GM23338 (cell line): ENCODE results near the gene SPATC1L. TPM values are rescaled to one million over a fixed set of nuclear protein-coding genes. Genes with fewer than 3 reads are reported as not detected.

Experiments used
- ATAC-seq: fragments of 200-7000 bp; cut with Tn5 transposase; 3 replicates; pipeline ENCODE4 v1.9.1; 2020
- DNase-seq: peaks from one replicate; pipeline ENCODE4 v3.0.0-alpha.2; 2015; ENCODE audit warnings: low spot score
- H2AFZ ChIP-seq: fragments of 200-600 bp; sonication (generic); 2 replicates; pipeline ENCODE4 v1.8.0; 2016; ENCODE audit warnings: antibody characterized with exemption, mild to moderate bottlenecking, moderate library complexity
- H3F3A ChIP-seq: fragments of 200-600 bp; sonication (generic); replicated peaks from 2 replicates; pipeline ENCODE4 v1.8.0; 2017; ENCODE audit warnings: antibody characterized with exemption, mixed run types, low read depth
- H3K27ac ChIP-seq: fragments of 200-600 bp; sonication (generic); 2 replicates; pipeline ENCODE4 v1.6.1; 2016; ENCODE audit warnings: low read depth
- H3K27me3 ChIP-seq: fragments of 200-600 bp; sonication (generic); 2 replicates; pipeline ENCODE4 v1.8.0; 2016; ENCODE audit warnings: mild to moderate bottlenecking, mixed run types, moderate library complexity; ENCODE audit not compliant: insufficient read depth
- H3K36me3 ChIP-seq: fragments of 200-600 bp; sonication (generic); 2 replicates; pipeline ENCODE4 v1.8.0; 2016; ENCODE audit warnings: mild to moderate bottlenecking; ENCODE audit not compliant: insufficient read depth
- H3K4me1 ChIP-seq: fragments of 200-600 bp; sonication (generic); 2 replicates; pipeline ENCODE4 v1.8.0; 2016; ENCODE audit warnings: mild to moderate bottlenecking, moderate library complexity; ENCODE audit not compliant: insufficient read depth
- H3K4me2 ChIP-seq: fragments of 200-600 bp; sonication (generic); 2 replicates; pipeline ENCODE4 v1.7.1; 2017; ENCODE audit warnings: mixed run types
- H3K4me3 ChIP-seq: fragments of 200-600 bp; sonication (generic); 2 replicates; pipeline ENCODE4 v1.6.1; 2016; ENCODE audit warnings: mixed run types
- H3K79me2 ChIP-seq: fragments of 200-600 bp; sonication (generic); replicated peaks from 2 replicates; pipeline ENCODE4 v1.8.0; 2017; ENCODE audit warnings: mild to moderate bottlenecking; ENCODE audit not compliant: insufficient read depth
- H3K9me2 ChIP-seq: fragments of 200-600 bp; sonication (generic); 2 replicates; pipeline ENCODE4 v1.8.0; 2017; ENCODE audit not compliant: insufficient read depth
- H4K20me1 ChIP-seq: fragments of 200-600 bp; sonication (generic); replicated peaks from 2 replicates; pipeline ENCODE4 v1.8.0; 2017; ENCODE audit warnings: mild to moderate bottlenecking; ENCODE audit not compliant: insufficient read depth
- H3K27ac Mint-ChIP-seq: 2 replicates; pipeline ENCODE4 v1.8.0; 2020; ENCODE audit warnings: inconsistent platforms, mild to moderate bottlenecking, moderate library complexity, mixed read lengths
- H3K27me3 Mint-ChIP-seq: 3 replicates; pipeline ENCODE4 v1.8.0; 2022; ENCODE audit warnings: low read depth, mild to moderate bottlenecking, moderate library complexity, mixed read lengths, inconsistent platforms; ENCODE audit not compliant: insufficient read depth, poor library complexity
- H3K36me3 Mint-ChIP-seq: 3 replicates; pipeline ENCODE4 v1.8.0; 2021; ENCODE audit warnings: low read depth, mild to moderate bottlenecking, inconsistent platforms, moderate library complexity, mixed read lengths
- H3K4me1 Mint-ChIP-seq: 3 replicates; pipeline ENCODE4 v1.8.0; 2020; ENCODE audit warnings: mild to moderate bottlenecking, inconsistent platforms, mixed read lengths
- H3K4me3 Mint-ChIP-seq: 3 replicates; pipeline ENCODE4 v1.8.0; 2021; ENCODE audit warnings: moderate library complexity, mild to moderate bottlenecking, inconsistent platforms, mixed read lengths
- H3K9me3 Mint-ChIP-seq: 3 replicates; pipeline ENCODE4 v1.8.0; 2020; ENCODE audit warnings: moderate library complexity, mild to moderate bottlenecking, inconsistent platforms, mixed read lengths
- CREB1 ChIP-seq: fragments of 250-450 bp; sonication (Bioruptor Pico); IDR thresholded peaks from 2 replicates; pipeline ENCODE4 v1.5.0; 2020; ENCODE audit warnings: low read depth, mild to moderate bottlenecking, moderate library complexity
- EZH2 ChIP-seq: fragments of 200-600 bp; sonication (generic); IDR thresholded peaks from one replicate; pipeline ENCODE4 v1.8.0; 2017; ENCODE audit warnings: antibody characterized with exemption, mild to moderate bottlenecking, low read depth; ENCODE audit not compliant: unreplicated experiment
- EZH2phosphoT487 ChIP-seq: fragments of 200-600 bp; sonication (generic); IDR thresholded peaks from one replicate; pipeline ENCODE4 v1.8.1; 2018; ENCODE audit warnings: antibody characterized with exemption; ENCODE audit not compliant: unreplicated experiment
- JUNB ChIP-seq: IDR thresholded peaks from one replicate; pipeline ENCODE4 v1.6.1; 2016; ENCODE audit warnings: antibody characterized with exemption; ENCODE audit not compliant: unreplicated experiment
- NANOG ChIP-seq: IDR thresholded peaks from 2 replicates; pipeline ENCODE4 v1.6.1; 2016; ENCODE audit warnings: antibody characterized with exemption, borderline replicate concordance
- POLR2AphosphoS5 ChIP-seq: IDR thresholded peaks from 2 replicates; pipeline ENCODE4 v1.6.1; 2016; ENCODE audit warnings: antibody characterized with exemption, low read depth
- STAT1 ChIP-seq: IDR thresholded peaks from one replicate; pipeline ENCODE4 v1.6.1; 2016; ENCODE audit warnings: antibody characterized with exemption; ENCODE audit not compliant: unreplicated experiment
- ZNF114 ChIP-seq: fragments of 250-450 bp; sonication (Bioruptor Pico); IDR thresholded peaks from 2 replicates; pipeline ENCODE4 v1.5.0; 2020; ENCODE audit warnings: mild to moderate bottlenecking, moderate library complexity
- ZNF331 ChIP-seq: fragments of 250-450 bp; sonication (Bioruptor Pico); IDR thresholded peaks from 2 replicates; pipeline ENCODE4 v1.5.0; 2020; ENCODE audit warnings: low read depth, mild to moderate bottlenecking, moderate library complexity
- polyA plus RNA-seq: library from polyadenylated mRNA; unstranded; fragments of >200 nt; fragmentation: Nextera tagmentation; extraction: Ambion mirVana; gene quantifications from 2 replicates; pipeline ENCODE4 v1.2.1, GENCODE V29; 2016
- total RNA-seq: library from RNA; depleted of rRNA; stranded (reverse); fragments of >200 nt; shearing (Covaris generic); gene quantifications from 2 replicates; pipeline ENCODE4 v1.2.3, GENCODE V29; 2014
- TF ChIP-seq, protein P1 (sequence below): IDR thresholded peaks from 2 replicates; pipeline ENCODE4 v1.6.1; 2016; ENCODE audit warnings: antibody characterized with exemption
- TF ChIP-seq, protein P2 (sequence below), 2 experiments: fragments of 200-600 bp in 1 of 2; sonication (generic) in 1 of 2; conservative IDR thresholded peaks; 2 replicates each; pipeline versions ENCODE4 v1.5.1 to v1.6.1; 2016 to 2017; ENCODE audit warnings: antibody characterized with exemption in 2 of 2, low read depth in 2 of 2, mild to moderate bottlenecking in 2 of 2, moderate library complexity in 1 of 2
- TF ChIP-seq, protein P3 (sequence below): IDR thresholded peaks from one replicate; pipeline ENCODE4 v1.6.1; 2018; ENCODE audit warnings: antibody characterized with exemption; ENCODE audit not compliant: unreplicated experiment

SPATC1L gene
- total and polyA plus RNA-seq, 2 experiments from 2014 or later: 37.6 to 70.2 TPM

DNA sequence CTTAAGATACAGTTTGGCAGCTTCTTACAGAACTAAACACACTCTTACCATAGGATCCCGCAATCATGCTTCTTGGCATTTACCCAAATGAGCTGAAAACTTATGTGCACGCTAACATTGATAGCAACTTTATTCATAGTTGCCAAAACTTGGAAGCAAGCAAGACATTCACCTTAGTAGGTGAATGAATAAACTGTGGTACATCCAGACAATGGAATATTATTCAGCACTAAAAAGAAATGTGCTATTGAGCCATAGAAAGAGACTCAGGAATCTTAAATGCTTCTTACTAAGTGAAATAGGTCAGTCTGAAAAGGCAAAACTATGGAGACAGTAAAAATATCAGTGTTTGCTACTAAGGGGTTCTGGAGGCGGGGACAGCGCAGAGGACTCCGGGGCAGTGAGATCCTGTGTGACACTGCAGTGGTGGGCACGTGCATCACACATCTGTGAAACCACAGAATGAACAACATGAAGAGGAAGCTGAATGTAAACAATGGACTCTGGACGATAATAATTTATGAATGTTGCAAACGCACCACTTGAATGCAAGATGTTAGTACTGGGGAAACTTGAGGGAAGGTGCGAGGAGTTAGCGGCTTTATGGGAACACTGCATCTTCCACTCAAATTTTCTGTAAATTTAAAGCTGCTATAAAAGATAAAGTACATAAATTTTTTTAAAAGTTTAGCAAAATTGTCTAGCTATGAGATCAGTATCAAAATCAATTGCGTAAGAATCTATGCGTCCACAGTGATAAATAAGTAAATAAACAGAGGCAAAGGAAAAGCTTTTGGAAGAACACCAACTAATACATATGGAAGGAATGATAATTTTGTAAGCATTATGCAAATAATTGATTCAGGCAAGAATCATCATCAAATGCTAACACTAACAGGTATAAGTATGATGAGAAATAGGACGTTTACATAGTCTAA lies 15.4 kb upstream of the SPATC1L start (continued):
- TF ChIP-seq ZNF331: no peak
- TF ChIP-seq STAT1: no peak
- TF ChIP-seq, protein P1, sequence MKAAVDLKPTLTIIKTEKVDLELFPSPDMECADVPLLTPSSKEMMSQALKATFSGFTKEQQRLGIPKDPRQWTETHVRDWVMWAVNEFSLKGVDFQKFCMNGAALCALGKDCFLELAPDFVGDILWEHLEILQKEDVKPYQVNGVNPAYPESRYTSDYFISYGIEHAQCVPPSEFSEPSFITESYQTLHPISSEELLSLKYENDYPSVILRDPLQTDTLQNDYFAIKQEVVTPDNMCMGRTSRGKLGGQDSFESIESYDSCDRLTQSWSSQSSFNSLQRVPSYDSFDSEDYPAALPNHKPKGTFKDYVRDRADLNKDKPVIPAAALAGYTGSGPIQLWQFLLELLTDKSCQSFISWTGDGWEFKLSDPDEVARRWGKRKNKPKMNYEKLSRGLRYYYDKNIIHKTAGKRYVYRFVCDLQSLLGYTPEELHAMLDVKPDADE: no peak
- no peak for TF ChIP-seq NANOG
- TF ChIP-seq EZH2phosphoT487: no peak
- no peak for TF ChIP-seq EZH2
- TF ChIP-seq POLR2AphosphoS5: no peak

GRCh38 chr21:46196733-46197132 lies 12.5 kb upstream of the SPATC1L start:
- peaks cover 75% of the 10 kb centered on the region for H3K36me3 Mint-ChIP-seq
- DNase-seq: no peak
- TF ChIP-seq, protein P2, sequence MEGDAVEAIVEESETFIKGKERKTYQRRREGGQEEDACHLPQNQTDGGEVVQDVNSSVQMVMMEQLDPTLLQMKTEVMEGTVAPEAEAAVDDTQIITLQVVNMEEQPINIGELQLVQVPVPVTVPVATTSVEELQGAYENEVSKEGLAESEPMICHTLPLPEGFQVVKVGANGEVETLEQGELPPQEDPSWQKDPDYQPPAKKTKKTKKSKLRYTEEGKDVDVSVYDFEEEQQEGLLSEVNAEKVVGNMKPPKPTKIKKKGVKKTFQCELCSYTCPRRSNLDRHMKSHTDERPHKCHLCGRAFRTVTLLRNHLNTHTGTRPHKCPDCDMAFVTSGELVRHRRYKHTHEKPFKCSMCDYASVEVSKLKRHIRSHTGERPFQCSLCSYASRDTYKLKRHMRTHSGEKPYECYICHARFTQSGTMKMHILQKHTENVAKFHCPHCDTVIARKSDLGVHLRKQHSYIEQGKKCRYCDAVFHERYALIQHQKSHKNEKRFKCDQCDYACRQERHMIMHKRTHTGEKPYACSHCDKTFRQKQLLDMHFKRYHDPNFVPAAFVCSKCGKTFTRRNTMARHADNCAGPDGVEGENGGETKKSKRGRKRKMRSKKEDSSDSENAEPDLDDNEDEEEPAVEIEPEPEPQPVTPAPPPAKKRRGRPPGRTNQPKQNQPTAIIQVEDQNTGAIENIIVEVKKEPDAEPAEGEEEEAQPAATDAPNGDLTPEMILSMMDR (conservative IDR thresholded peaks at IDR 0.05; ENCODE audit: low read depth in 2 of 2): no peak
- no peak for TF ChIP-seq STAT1
- TF ChIP-seq EZH2: no peak
- Histone ChIP-seq H3K4me2 (no peak overlapping the region), H3F3A (peaks cover 8% of the 10 kb centered on the region), H3K36me3 (peaks cover 25% of the 10 kb centered on the region), H3K4me3 (no peak overlapping the region), H4K20me1 (peaks cover 10% of the 10 kb centered on the region), H3K27ac (0 out of 2 replicates have a peak overlapping the region, but pooled peaks have one; percentile 59), H3K9me2 (no peaks in the 10 kb centered on the region), H3K27me3 (no peaks in the 10 kb centered on the region), H3K4me1 (no peaks in the 10 kb centered on the region), H3K79me2 (peaks cover 21% of the 10 kb centered on the region), H2AFZ (no peak overlapping the region)
- no peaks in the 10 kb centered on the region for H3K9me3 Mint-ChIP-seq
- H3K27ac Mint-ChIP-seq: peak overlapping the region; percentile 63; the same call in 1 of the 2 replicates
- no peaks in the 10 kb centered on the region for H3K4me1 Mint-ChIP-seq
- no peak for ATAC-seq
- no peak overlapping the region for H3K4me3 Mint-ChIP-seq
- H3K27me3 Mint-ChIP-seq: peaks cover 7% of the 10 kb centered on the region

- Histone ChIP-seq H3K4me3 (no peak overlapping the region), H3K27me3 (no peaks in the 10 kb centered on the region), H3K4me2 (no peak overlapping the region), H3K36me3 (peaks cover 24% of the 10 kb centered on the region), H4K20me1 (peaks cover 10% of the 10 kb centered on the region), H3F3A (peaks cover 8% of the 10 kb centered on the region), H3K9me2 (no peaks in the 10 kb centered on the region), H3K27ac (no peak overlapping the region), H2AFZ (no peak overlapping the region), H3K79me2 (peaks cover 21% of the 10 kb centered on the region), H3K4me1 (no peaks in the 10 kb centered on the region)
- H3K27me3 Mint-ChIP-seq: peaks cover 7% of the 10 kb centered on the region
- no peak for DNase-seq
- TF ChIP-seq ZNF114 (CRISPR knock-in tag): no peak
- TF ChIP-seq, protein P3, sequence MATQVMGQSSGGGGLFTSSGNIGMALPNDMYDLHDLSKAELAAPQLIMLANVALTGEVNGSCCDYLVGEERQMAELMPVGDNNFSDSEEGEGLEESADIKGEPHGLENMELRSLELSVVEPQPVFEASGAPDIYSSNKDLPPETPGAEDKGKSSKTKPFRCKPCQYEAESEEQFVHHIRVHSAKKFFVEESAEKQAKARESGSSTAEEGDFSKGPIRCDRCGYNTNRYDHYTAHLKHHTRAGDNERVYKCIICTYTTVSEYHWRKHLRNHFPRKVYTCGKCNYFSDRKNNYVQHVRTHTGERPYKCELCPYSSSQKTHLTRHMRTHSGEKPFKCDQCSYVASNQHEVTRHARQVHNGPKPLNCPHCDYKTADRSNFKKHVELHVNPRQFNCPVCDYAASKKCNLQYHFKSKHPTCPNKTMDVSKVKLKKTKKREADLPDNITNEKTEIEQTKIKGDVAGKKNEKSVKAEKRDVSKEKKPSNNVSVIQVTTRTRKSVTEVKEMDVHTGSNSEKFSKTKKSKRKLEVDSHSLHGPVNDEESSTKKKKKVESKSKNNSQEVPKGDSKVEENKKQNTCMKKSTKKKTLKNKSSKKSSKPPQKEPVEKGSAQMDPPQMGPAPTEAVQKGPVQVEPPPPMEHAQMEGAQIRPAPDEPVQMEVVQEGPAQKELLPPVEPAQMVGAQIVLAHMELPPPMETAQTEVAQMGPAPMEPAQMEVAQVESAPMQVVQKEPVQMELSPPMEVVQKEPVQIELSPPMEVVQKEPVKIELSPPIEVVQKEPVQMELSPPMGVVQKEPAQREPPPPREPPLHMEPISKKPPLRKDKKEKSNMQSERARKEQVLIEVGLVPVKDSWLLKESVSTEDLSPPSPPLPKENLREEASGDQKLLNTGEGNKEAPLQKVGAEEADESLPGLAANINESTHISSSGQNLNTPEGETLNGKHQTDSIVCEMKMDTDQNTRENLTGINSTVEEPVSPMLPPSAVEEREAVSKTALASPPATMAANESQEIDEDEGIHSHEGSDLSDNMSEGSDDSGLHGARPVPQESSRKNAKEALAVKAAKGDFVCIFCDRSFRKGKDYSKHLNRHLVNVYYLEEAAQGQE: no peak
- TF ChIP-seq EZH2: no peak
- TF ChIP-seq JUNB: no peak
- TF ChIP-seq, protein P1: no peak
- no peak for TF ChIP-seq EZH2phosphoT487
- no peak for TF ChIP-seq CREB1 (CRISPR knock-in tag)
- no peak overlapping the region for H3K27ac Mint-ChIP-seq
- H3K9me3 Mint-ChIP-seq: no peaks in the 10 kb centered on the region
- no peak for ATAC-seq
- H3K4me1 Mint-ChIP-seq: no peaks in the 10 kb centered on the region
- H3K36me3 Mint-ChIP-seq: peaks cover 73% of the 10 kb centered on the region
- H3K4me3 Mint-ChIP-seq: no peak overlapping the region
Observed at GRCh38 chr21:46195595-46196195, 11.4 kb upstream of the SPATC1L start.
